ENCODE results near the gene RPE.

GRCh38 chr2:210050885-210051284 is 48.4 kb downstream of the RPE start:
- TF ChIP-seq CTCF (IDR thresholded peaks at IDR 0.05): no peak
- no peak for TF ChIP-seq POLR2A (IDR thresholded peaks at IDR 0.05)
- no peak for TF ChIP-seq POLR2AphosphoS5 (IDR thresholded peaks at IDR 0.05)

All from prostate gland (tissue), 2 donors.